ENCODE measurements around the gene IL23R.

GRCh38 chr1:67204298-67204980 lies 38.2 kb downstream of the IL23R start:
- TF ChIP-seq CTCF (IDR thresholded peaks at IDR 0.05) (no peak), POLR2AphosphoS5 (IDR thresholded peaks at IDR 0.05; ENCODE audit: low read depth, low read length) (no peak)
